Measurements from ENCODE around the gene RPUSD1.

DNA sequence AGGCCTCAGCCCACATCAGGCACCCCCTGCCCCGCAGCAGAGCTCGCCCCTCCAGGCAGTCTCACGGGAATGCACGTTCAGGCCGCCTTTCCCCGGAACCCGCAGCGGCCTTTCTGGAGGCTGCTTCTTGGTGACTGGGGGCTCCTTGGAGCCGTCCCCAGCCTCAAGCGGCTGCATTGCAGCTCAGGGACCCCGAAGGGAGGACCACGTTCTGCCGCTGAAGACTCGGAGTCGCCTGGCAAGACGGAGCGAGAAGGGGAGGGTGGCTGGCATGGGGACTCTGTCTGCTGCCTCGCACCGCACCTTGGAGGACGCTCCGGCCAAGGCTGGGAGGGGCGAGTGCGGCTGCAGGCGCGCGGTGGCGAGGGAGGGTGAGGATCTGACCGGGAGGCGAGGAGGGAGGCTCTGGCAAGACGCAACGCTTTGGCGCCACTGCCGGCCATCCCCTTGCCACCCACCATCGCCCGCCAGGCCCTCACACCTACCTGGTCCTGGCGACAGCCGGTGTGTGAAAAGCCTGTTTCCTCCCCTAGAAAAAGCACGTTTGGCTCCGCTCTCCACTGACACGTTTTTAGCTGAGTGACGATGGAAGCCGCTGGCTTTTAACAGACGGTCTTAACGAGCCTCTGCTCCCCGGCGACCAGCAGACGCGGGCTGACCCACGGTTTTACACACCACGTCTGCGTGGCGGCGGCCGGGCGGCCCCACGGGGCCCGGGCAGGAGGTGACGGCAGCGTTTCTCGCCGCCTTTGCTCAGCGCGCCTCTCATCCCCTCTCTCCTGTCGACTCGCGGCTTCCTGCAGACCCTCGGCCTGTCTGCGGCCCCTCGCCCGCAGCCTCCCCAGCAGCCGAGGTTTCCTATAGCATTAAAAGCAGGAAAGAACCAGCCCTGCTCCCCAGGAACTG, 29.1 kb upstream of the RPUSD1 start:
- TF ChIP-seq MBNL3 (CRISPR knock-in tag; conservative IDR thresholded peaks at IDR 0.05) (no peak), TCF12 (IDR thresholded peaks at IDR 0.05) (no peak), TCF12 (CRISPR knock-in tag; IDR thresholded peaks at IDR 0.05) (no peak), ZFP36 (IDR thresholded peaks at IDR 0.05; ENCODE audit: borderline replicate concordance, low read depth, low read length, partially characterized antibody) (no peak), RORA (CRISPR knock-in tag; IDR thresholded peaks at IDR 0.05) (no peak), EHMT2 (IDR thresholded peaks at IDR 0.05; ENCODE audit: borderline replicate concordance, low read depth, low read length) (no peak), U2AF1 (optimal IDR thresholded peaks at IDR 0.05; ENCODE audit: low read depth, low read length) (no peak), RFX5 (IDR thresholded peaks at IDR 0.05; ENCODE audit: low read depth, low read length) (no peak), NFE2L2 (IDR thresholded peaks at IDR 0.05; ENCODE audit: low read length) (no peak), AKAP8 (CRISPR knock-in tag; IDR thresholded peaks at IDR 0.05) (no peak), ATF7-NPFF (CRISPR knock-in tag; IDR thresholded peaks at IDR 0.05; ENCODE audit: low read depth) (no peak), KLF6 (CRISPR knock-in tag; IDR thresholded peaks at IDR 0.05) (no peak)
- TF ChIP-seq, protein P1, sequence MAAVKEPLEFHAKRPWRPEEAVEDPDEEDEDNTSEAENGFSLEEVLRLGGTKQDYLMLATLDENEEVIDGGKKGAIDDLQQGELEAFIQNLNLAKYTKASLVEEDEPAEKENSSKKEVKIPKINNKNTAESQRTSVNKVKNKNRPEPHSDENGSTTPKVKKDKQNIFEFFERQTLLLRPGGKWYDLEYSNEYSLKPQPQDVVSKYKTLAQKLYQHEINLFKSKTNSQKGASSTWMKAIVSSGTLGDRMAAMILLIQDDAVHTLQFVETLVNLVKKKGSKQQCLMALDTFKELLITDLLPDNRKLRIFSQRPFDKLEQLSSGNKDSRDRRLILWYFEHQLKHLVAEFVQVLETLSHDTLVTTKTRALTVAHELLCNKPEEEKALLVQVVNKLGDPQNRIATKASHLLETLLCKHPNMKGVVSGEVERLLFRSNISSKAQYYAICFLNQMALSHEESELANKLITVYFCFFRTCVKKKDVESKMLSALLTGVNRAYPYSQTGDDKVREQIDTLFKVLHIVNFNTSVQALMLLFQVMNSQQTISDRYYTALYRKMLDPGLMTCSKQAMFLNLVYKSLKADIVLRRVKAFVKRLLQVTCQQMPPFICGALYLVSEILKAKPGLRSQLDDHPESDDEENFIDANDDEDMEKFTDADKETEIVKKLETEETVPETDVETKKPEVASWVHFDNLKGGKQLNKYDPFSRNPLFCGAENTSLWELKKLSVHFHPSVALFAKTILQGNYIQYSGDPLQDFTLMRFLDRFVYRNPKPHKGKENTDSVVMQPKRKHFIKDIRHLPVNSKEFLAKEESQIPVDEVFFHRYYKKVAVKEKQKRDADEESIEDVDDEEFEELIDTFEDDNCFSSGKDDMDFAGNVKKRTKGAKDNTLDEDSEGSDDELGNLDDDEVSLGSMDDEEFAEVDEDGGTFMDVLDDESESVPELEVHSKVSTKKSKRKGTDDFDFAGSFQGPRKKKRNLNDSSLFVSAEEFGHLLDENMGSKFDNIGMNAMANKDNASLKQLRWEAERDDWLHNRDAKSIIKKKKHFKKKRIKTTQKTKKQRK (IDR thresholded peaks at IDR 0.05; ENCODE audit: low read length), result no peak
- TF ChIP-seq, protein P2, sequence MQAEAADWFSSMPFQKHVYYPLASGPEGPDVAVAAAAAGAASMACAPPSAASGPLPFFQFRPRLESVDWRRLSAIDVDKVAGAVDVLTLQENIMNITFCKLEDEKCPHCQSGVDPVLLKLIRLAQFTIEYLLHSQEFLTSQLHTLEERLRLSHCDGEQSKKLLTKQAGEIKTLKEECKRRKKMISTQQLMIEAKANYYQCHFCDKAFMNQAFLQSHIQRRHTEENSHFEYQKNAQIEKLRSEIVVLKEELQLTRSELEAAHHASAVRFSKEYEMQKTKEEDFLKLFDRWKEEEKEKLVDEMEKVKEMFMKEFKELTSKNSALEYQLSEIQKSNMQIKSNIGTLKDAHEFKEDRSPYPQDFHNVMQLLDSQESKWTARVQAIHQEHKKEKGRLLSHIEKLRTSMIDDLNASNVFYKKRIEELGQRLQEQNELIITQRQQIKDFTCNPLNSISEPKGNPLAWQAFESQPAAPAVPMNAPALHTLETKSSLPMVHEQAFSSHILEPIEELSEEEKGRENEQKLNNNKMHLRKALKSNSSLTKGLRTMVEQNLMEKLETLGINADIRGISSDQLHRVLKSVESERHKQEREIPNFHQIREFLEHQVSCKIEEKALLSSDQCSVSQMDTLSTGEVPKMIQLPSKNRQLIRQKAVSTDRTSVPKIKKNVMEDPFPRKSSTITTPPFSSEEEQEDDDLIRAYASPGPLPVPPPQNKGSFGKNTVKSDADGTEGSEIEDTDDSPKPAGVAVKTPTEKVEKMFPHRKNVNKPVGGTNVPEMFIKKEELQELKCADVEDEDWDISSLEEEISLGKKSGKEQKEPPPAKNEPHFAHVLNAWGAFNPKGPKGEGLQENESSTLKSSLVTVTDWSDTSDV (CRISPR knock-in tag; IDR thresholded peaks at IDR 0.05), result no peak
- TF ChIP-seq, protein P3, sequence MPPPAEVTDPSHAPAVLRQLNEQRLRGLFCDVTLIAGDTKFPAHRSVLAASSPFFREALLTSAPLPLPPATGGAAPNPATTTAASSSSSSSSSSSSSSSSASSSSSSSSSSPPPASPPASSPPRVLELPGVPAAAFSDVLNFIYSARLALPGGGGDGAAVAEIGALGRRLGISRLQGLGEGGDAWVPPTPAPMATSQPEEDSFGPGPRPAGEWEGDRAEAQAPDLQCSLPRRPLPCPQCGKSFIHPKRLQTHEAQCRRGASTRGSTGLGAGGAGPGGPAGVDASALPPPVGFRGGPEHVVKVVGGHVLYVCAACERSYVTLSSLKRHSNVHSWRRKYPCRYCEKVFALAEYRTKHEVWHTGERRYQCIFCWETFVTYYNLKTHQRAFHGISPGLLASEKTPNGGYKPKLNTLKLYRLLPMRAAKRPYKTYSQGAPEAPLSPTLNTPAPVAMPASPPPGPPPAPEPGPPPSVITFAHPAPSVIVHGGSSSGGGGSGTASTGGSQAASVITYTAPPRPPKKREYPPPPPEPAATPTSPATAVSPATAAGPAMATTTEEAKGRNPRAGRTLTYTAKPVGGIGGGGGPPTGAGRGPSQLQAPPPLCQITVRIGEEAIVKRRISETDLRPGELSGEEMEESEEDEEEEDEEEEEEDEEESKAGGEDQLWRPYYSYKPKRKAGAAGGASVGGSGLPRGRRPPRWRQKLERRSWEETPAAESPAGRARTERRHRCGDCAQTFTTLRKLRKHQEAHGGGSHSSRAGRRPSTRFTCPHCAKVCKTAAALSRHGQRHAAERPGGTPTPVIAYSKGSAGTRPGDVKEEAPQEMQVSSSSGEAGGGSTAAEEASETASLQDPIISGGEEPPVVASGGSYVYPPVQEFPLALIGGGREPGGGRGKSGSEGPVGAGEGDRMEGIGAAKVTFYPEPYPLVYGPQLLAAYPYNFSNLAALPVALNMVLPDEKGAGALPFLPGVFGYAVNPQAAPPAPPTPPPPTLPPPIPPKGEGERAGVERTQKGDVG (CRISPR knock-in tag; IDR thresholded peaks at IDR 0.05; ENCODE audit: borderline replicate concordance), result no peak
